Fibroblast of skin of right quadriceps (primary cell): ENCODE measurements around the gene SHB.

ENCODE experiments used
- DNase-seq: peaks from one replicate; pipeline ENCODE4 v3.0.0-alpha.2; 2013

Gene SHB

GRCh38 chr9:37984672-37985611 lies 84.1 kb downstream of the SHB start:
- DNase-seq = peak; percentile 80

- DNase-seq = no peak
Measured at GRCh38 chr9:37984278-37984671, 84.8 kb downstream of the SHB start.

GRCh38 chr9:37983381-37984067 lies 85.5 kb downstream of the SHB start:
- no peak for DNase-seq

GRCh38 chr9:37979844-37980243 lies 89.2 kb downstream of the SHB start:
- no peak for DNase-seq

GRCh38 chr9:37978983-37979382 lies 90.0 kb downstream of the SHB start:
- DNase-seq = no peak

GRCh38 chr9:37978481-37978864 lies 90.6 kb downstream of the SHB start:
- DNase-seq = no peak

- no peak for DNase-seq
Measured at GRCh38 chr9:37977851-37978480, 91.1 kb downstream of the SHB start.

- peak; percentile 77 for DNase-seq
Measured at GRCh38 chr9:37976714-37977477, 92.1 kb downstream of the SHB start.

- DNase-seq = no peak
Measured at GRCh38 chr9:37975639-37976038, 93.4 kb downstream of the SHB start.

GRCh38 chr9:37974506-37975173 lies 94.4 kb downstream of the SHB start:
- DNase-seq = no peak

- no peak for DNase-seq
Measured at GRCh38 chr9:37972351-37972848, 96.6 kb downstream of the SHB start.

- no peak for DNase-seq
Measured at GRCh38 chr9:37971691-37972090, 97.3 kb downstream of the SHB start.

GRCh38 chr9:37971108-37971459 lies 97.9 kb downstream of the SHB start:
- no peak for DNase-seq

- DNase-seq = no peak
Measured at GRCh38 chr9:37970301-37971107, 98.5 kb downstream of the SHB start.

GRCh38 chr9:37969558-37970300 lies 99.3 kb downstream of the SHB start:
- no peak for DNase-seq

GRCh38 chr9:37969130-37969529 lies 99.9 kb downstream of the SHB start:
- DNase-seq = no peak

GRCh38 chr9:37968228-37968701 lies 100.8 kb downstream of the SHB start:
- DNase-seq = peak; percentile 49

GRCh38 chr9:37967761-37968080 lies 101.3 kb downstream of the SHB start:
- DNase-seq = no peak

GRCh38 chr9:37967014-37967760 lies 101.8 kb downstream of the SHB start:
- DNase-seq = no peak
